Neutrophil (primary cell): Measurements from ENCODE around the gene LMF1.
"Not testable (repeated sequence)": the region's sequence is repeated elsewhere in the genome, so short reads cannot be mapped to it uniquely, and the experiment has no call there.

Source experiments
- H3K27ac ChIP-seq: fragments of 200-600 bp; sonication (generic); 2 replicates; pipeline ENCODE4 v1.5.1; 2016; ENCODE audit warnings: mild to moderate bottlenecking, moderate library complexity
- H3K27me3 ChIP-seq: fragments of 200-600 bp; sonication (generic); 2 replicates; pipeline ENCODE4 v1.6.0; 2016; ENCODE audit warnings: mild to moderate bottlenecking
- H3K36me3 ChIP-seq: fragments of 200-600 bp; sonication (generic); 2 replicates; pipeline ENCODE4 v1.5.1; 2017
- H3K4me1 ChIP-seq, 2 experiments: fragments of 200-600 bp in 1 of 2; sonication (generic) in 1 of 2; 1 replicate in 1 of 2; 2 replicates in 1 of 2; pipeline versions ENCODE4 v1.5.1 to v1.6.1; 2013 to 2016; ENCODE audit warnings: low read depth in 1 of 2, low read length in 1 of 2, mild to moderate bottlenecking in 1 of 2, moderate library complexity in 1 of 2; ENCODE audit not compliant: control insufficient read depth in 1 of 2, insufficient read depth in 1 of 2
- H3K4me3 ChIP-seq, 2 experiments: fragments of 200-600 bp in 1 of 2; sonication (generic) in 1 of 2; 1 replicate in 1 of 2; 2 replicates in 1 of 2; pipeline ENCODE4 v1.5.1; 2013 to 2016; ENCODE audit warnings: low read depth in 1 of 2, low read length in 1 of 2, mild to moderate bottlenecking in 1 of 2, moderate library complexity in 1 of 2
- H3K9me3 ChIP-seq: fragments of 200-600 bp; sonication (generic); 2 replicates; pipeline ENCODE4 v1.5.1; 2016
- CTCF ChIP-seq: fragments of 200-600 bp; sonication (generic); IDR thresholded peaks from 2 replicates; pipeline ENCODE4 v1.5.1; 2016; ENCODE audit warnings: antibody characterized with exemption

Gene LMF1

GRCh38 chr16:867421-868385, 103.1 kb downstream of the LMF1 start:
- no peak for TF ChIP-seq CTCF
- Histone ChIP-seq H3K27ac (no peak overlapping the region), H3K9me3 (no peaks in the 10 kb centered on the region), H3K27me3 (no peaks in the 10 kb centered on the region), H3K36me3 (no peaks in the 10 kb centered on the region), H3K4me1 (no peaks in the 10 kb centered on the region), H3K4me3 (no peak overlapping the region)

- TF ChIP-seq CTCF = no peak
- no peaks in the 10 kb centered on the region for H3K9me3 ChIP-seq
- no peak overlapping the region for H3K27ac ChIP-seq
- no peaks in the 10 kb centered on the region for H3K36me3 ChIP-seq
- no peaks in the 10 kb centered on the region for H3K27me3 ChIP-seq
- H3K4me3 ChIP-seq = no peak overlapping the region
- no peaks in the 10 kb centered on the region for H3K4me1 ChIP-seq
Observed at GRCh38 chr16:866252-866896, 104.4 kb downstream of the LMF1 start.

GRCh38 chr16:865026-865425, 105.8 kb downstream of the LMF1 start:
- no peaks in the 10 kb centered on the region for H3K27me3 ChIP-seq
- H3K36me3 ChIP-seq = no peaks in the 10 kb centered on the region
- H3K4me3 ChIP-seq = no peak overlapping the region
- no peaks in the 10 kb centered on the region for H3K4me1 ChIP-seq
- no peaks in the 10 kb centered on the region for H3K9me3 ChIP-seq
- H3K27ac ChIP-seq = no peak overlapping the region
- TF ChIP-seq CTCF = no peak

- peaks cover 4% of the 10 kb centered on the region for H3K9me3 ChIP-seq
- no peak overlapping the region for H3K4me3 ChIP-seq
- no peaks in the 10 kb centered on the region for H3K4me1 ChIP-seq
- no peak overlapping the region for H3K27ac ChIP-seq
- no peak for TF ChIP-seq CTCF
- no peaks in the 10 kb centered on the region for H3K27me3 ChIP-seq
- no peaks in the 10 kb centered on the region for H3K36me3 ChIP-seq
Observed at GRCh38 chr16:861446-861845, 109.3 kb downstream of the LMF1 start.

GRCh38 chr16:860891-861290, 109.9 kb downstream of the LMF1 start:
- TF ChIP-seq CTCF = no peak
- H3K4me1 ChIP-seq = no peaks in the 10 kb centered on the region
- no peak overlapping the region for H3K4me3 ChIP-seq
- peaks cover 9% of the 10 kb centered on the region for H3K9me3 ChIP-seq
- no peak overlapping the region for H3K27ac ChIP-seq
- no peaks in the 10 kb centered on the region for H3K27me3 ChIP-seq
- no peaks in the 10 kb centered on the region for H3K36me3 ChIP-seq

GRCh38 chr16:858971-859370, 111.8 kb downstream of the LMF1 start:
- H3K9me3 ChIP-seq = not testable (repeated sequence)

DNA sequence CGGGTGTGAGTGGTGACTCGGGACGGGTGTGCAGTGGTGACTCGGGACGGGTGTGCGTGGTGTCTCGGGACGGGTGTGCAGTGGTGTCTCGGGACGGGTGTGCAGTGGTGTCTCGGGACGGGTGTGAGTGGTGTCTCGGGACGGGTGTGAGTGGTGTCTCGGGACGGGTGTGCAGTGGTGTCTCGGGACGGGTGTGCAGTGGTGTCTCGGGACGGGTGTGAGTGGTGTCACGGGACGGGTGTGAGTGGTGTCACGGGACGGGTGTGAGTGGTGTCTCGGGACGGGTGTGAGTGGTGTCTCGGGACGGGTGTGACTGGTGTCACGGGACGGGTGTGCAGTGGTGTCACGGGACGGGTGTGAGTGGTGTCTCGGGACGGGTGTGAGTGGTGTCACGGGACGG, 112.3 kb downstream of the LMF1 start:
- H3K27me3 ChIP-seq, H3K4me3 ChIP-seq, H3K9me3 ChIP-seq: not testable (repeated sequence)

More at GRCh38 chr16:858971-859370, 111.8 kb downstream of the LMF1 start:
- not testable (repeated sequence) for H3K4me1 ChIP-seq, H3K27ac ChIP-seq, H3K27me3 ChIP-seq, H3K4me3 ChIP-seq, H3K36me3 ChIP-seq

More for the DNA sequence above, 112.3 kb downstream of the LMF1 start:
- H3K36me3 ChIP-seq, H3K4me1 ChIP-seq, H3K27ac ChIP-seq: not testable (repeated sequence)
